Measurements from ENCODE around the gene DTNBP1. TPM values are rescaled to one million over a fixed set of nuclear protein-coding genes. Genes with fewer than 3 reads are reported as not detected.

The DTNBP1 gene
- polyA plus RNA-seq, 1 experiment, result 19.1 TPM

- no peak for TF ChIP-seq CTCF (IDR thresholded peaks at IDR 0.05; ENCODE audit: insufficient read depth, low read depth, low read length)
- POLR2A ChIA-PET, result no interaction called here
- no peaks in the 10 kb centered on the region for H3K27me3 ChIP-seq (ENCODE audit: control insufficient read depth, insufficient read depth, low read length)
- peaks cover 39% of the 10 kb centered on the region for H3K36me3 ChIP-seq (ENCODE audit: control insufficient read depth, insufficient read depth, low read length)
- no peak for DNase-seq (ENCODE audit: low read depth)
- CTCF ChIA-PET, result no interaction called here
- H3K4me3 ChIP-seq (ENCODE audit: low read depth, low read length), result no peak overlapping the region
Observed at GRCh38 chr6:15516923-15517560, 145.8 kb downstream of the DTNBP1 start.

GRCh38 chr6:15516378-15516777 is 146.4 kb downstream of the DTNBP1 start:
- CTCF ChIA-PET, result no interaction called here

GRCh38 chr6:15515660-15516375 is 147.0 kb downstream of the DTNBP1 start:
- POLR2A ChIA-PET, result no interaction called here
- CTCF ChIA-PET, result interaction anchor here (1.5 kb wide), 1 partner anchor 10 kb away, joined by 7 read pairs; no protein-coding TSS in a partner anchor
- no peaks in the 10 kb centered on the region for H3K27me3 ChIP-seq (ENCODE audit: control insufficient read depth, insufficient read depth, low read length)
- peaks cover 47% of the 10 kb centered on the region for H3K36me3 ChIP-seq (ENCODE audit: control insufficient read depth, insufficient read depth, low read length)
- no peak for DNase-seq (ENCODE audit: low read depth)
- no peak for TF ChIP-seq CTCF (IDR thresholded peaks at IDR 0.05; ENCODE audit: insufficient read depth, low read depth, low read length)
- H3K4me3 ChIP-seq (ENCODE audit: low read depth, low read length), result no peak overlapping the region

More at GRCh38 chr6:15516378-15516777, 146.4 kb downstream of the DTNBP1 start:
- Histone ChIP-seq H3K4me3 (ENCODE audit: low read depth, low read length) (no peak overlapping the region), H3K27me3 (ENCODE audit: control insufficient read depth, insufficient read depth, low read length) (no peaks in the 10 kb centered on the region), H3K36me3 (ENCODE audit: control insufficient read depth, insufficient read depth, low read length) (peaks cover 44% of the 10 kb centered on the region)
- POLR2A ChIA-PET, result no interaction called here
- no peak for DNase-seq (ENCODE audit: low read depth)
- TF ChIP-seq CTCF (IDR thresholded peaks at IDR 0.05; ENCODE audit: insufficient read depth, low read depth, low read length), result no peak

GRCh38 chr6:15515226-15515625 is 147.6 kb downstream of the DTNBP1 start:
- TF ChIP-seq CTCF (IDR thresholded peaks at IDR 0.05; ENCODE audit: insufficient read depth, low read depth, low read length), result no peak
- H3K27me3 ChIP-seq (ENCODE audit: control insufficient read depth, insufficient read depth, low read length), result no peaks in the 10 kb centered on the region
- no peak overlapping the region for H3K4me3 ChIP-seq (ENCODE audit: low read depth, low read length)
- H3K36me3 ChIP-seq (ENCODE audit: control insufficient read depth, insufficient read depth, low read length), result peaks cover 45% of the 10 kb centered on the region
- CTCF ChIA-PET, result interaction anchor here (1.5 kb wide), 1 partner anchor 10 kb away, joined by 7 read pairs; no protein-coding TSS in a partner anchor
- no peak for DNase-seq (ENCODE audit: low read depth)
- POLR2A ChIA-PET, result no interaction called here

GRCh38 chr6:15513801-15514711 is 148.8 kb downstream of the DTNBP1 start:
- H3K4me3 ChIP-seq (ENCODE audit: low read depth, low read length), result no peak overlapping the region
- no peak for DNase-seq (ENCODE audit: low read depth)
- H3K36me3 ChIP-seq (ENCODE audit: control insufficient read depth, insufficient read depth, low read length), result peaks cover 42% of the 10 kb centered on the region
- CTCF ChIA-PET, result interaction anchor here (1.5 kb wide), 1 partner anchor 8 kb away, joined by 7 read pairs; no protein-coding TSS in a partner anchor
- H3K27me3 ChIP-seq (ENCODE audit: control insufficient read depth, insufficient read depth, low read length), result no peaks in the 10 kb centered on the region
- POLR2A ChIA-PET, result no interaction called here
- no peak for TF ChIP-seq CTCF (IDR thresholded peaks at IDR 0.05; ENCODE audit: insufficient read depth, low read depth, low read length)

Data from BJ (cell line).